Neural progenitor cell (in vitro differentiated cells): Measurements from ENCODE around the gene NTRK1.

Experiments
- CTCF ChIP-seq: fragments of 200-600 bp; sonication (generic); IDR thresholded peaks from 2 replicates; pipeline ENCODE4 v1.5.1; 2017; ENCODE audit warnings: antibody characterized with exemption, mild to moderate bottlenecking
- EZH2phosphoT487 ChIP-seq: fragments of 200-600 bp; sonication (generic); IDR thresholded peaks from 2 replicates; pipeline ENCODE4 v1.6.1; 2017; ENCODE audit warnings: antibody characterized with exemption

GRCh38 chr1:156874142-156874541 lies 13.5 kb downstream of the NTRK1 start:
- TF ChIP-seq CTCF = no peak
- no peak for TF ChIP-seq EZH2phosphoT487
